Jurkat, Clone E6-1 (cell line): ENCODE measurements around the gene PNPLA7.
"Not testable (repeated sequence)": the region's sequence is repeated elsewhere in the genome, so short reads cannot be mapped to it uniquely, and the experiment has no call there.

Experiments used
- DNase-seq: peaks from one replicate; pipeline ENCODE4 v3.0.0-alpha.2; 2011; ENCODE audit warnings: low read depth, low spot score
- H3K4me3 ChIP-seq: 2 replicates; pipeline ENCODE4 v1.5.1; 2011; ENCODE audit warnings: mild to moderate bottlenecking, low read length, control low read depth, moderate library complexity

The PNPLA7 gene

DNA sequence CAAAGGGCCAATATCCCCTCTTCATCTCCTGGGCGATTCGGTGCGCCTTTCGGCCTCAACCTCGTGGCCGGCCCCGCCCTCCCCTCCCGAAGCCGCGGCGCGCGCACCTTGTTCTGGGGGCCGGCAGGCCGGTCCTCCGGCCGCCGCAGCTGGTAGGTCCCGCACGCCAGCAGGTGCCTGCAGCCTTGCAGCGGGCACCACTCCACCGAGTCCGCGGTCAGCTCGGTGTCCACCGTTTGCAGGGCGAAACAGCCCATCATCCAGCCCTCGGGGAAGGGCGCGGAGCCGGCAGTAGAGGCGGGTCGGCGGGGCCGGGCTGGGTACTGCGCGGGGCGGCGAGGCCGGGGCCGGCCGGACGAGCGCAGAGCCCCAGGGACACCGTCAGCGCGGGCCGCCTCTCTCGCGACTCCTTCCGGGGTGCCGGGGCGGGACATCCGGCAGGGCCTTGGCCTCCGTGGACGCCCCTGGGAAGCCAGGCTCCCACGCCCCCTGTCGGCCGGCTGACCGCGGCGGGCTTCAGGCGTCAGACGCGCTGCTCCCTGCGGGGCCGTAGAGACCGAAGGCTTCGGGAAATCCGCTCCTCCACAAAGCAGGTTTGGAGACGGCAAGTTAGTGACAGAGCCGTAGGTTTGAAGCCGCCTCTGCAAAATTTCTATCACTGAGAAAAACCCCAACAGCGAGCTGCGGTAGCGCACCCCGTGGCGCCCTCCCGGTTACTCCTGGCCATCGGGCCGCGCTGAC, 28.5 kb upstream of the PNPLA7 start, which contains the start of gene DPH7:
TSS of gene DPH7 (minus strand) at position 408 of the 741 bp plus-strand sequence. CDS start at position 260, 148 bp downstream.
- peak within 1 kb of the TSS; percentile 81 for H3K4me3 ChIP-seq
- peak; percentile 69 for DNase-seq

DNA sequence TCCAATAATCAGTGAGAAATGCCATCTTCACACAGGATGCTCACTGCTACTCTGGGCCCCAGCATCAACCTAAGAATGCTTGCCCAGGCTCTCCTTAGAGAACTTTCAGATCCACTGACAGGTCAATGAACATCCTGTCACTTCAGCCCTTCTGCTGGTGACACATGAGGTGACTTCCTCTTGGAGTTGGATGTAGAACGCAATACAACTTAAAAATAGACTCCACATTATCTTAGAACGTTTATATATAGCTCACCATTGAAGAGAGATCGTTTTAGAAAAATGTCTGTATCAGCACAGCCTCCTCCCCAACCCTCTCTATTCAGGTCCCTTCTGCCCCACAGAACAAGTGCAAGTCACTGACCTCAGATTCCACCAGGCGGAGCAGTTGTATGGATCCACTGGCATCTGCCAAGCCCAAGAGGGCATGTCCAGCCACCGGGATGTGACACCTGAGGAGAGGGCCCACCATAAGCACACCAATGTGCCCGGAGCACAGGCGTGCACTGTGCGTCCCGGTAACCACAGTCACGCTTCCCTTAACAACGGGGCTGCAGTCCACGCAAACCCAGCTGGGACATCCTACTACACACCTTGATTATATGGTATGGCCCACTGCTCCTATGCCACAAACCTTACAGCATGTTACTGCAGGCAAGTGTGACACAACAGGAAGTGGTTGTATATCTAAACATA, 25.7 kb upstream of the PNPLA7 start:
- no peak overlapping the region for H3K4me3 ChIP-seq
- DNase-seq, result peak; percentile 37

- no peak for DNase-seq
- no peak overlapping the region for H3K4me3 ChIP-seq
Observed at GRCh38 chr9:137575364-137575715, 25.1 kb upstream of the PNPLA7 start.

- H3K4me3 ChIP-seq, result no peak overlapping the region
- DNase-seq, result no peak
Observed at GRCh38 chr9:137574192-137574591, 24.0 kb upstream of the PNPLA7 start.

DNA sequence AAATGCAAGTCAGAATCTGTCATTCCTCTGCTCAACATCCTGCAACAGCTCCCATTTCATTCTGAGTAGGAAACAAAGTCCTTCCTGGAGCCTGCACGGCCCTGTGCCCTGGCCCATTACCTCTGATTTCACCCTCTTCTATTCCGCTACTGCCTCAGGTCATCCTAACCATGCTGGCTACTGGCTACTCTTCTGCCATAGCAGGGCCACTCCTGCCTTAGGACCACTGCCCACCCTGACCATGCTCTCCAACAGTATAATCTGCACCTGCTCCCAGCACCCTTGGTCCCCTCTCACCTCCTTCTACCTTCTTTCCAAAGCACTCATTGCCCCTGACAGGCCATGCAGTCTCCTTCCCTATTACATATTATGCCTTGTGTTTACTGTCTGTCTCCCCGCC, 20.4 kb upstream of the PNPLA7 start:
- DNase-seq, result no peak
- no peak overlapping the region for H3K4me3 ChIP-seq

DNA sequence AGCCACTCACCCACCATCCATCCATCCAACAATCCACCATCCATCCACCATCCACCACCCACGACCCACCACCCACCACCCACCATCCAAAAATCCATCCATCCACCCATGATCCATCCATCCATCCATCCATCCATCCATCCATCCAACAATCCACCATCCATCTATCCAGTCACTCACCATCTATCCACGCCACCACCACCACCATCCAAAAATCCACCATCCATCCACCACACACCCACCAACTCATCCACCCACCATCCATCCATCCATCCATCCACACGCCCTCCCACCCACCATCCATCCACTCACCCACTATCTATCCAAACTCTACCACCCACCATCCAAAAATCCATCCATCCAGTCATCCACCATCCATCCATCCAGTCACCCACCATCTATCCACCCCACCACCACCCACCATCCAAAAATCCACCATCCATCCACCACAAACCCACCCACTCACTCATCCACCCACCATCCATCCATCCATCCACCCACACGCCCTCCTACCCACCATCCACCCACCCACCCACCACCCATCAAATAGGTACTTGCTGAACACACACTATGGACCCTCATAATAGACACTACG, 19.5 kb upstream of the PNPLA7 start:
- no peak for DNase-seq
- no peak overlapping the region for H3K4me3 ChIP-seq

DNA sequence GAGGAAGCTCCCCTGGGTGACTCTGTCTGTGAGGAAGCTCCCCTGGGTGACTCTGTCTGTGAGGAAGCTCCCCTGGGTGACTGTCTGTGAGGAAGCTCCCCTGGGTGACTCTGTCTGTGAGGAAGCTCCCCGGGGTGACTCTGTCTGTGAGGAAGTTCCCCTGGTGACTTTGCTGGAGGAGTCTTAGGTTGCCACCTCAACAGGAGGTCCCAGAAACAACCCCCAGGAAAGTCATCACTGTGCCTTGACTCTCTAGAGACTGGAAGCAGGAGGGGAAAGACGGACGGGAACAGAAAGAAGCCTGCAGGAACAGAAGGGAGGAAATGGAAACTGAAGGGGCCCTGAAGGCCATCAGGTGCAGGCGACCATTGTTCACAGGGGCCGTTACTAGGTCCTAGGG, 18.2 kb upstream of the PNPLA7 start:
- DNase-seq, H3K4me3 ChIP-seq: not testable (repeated sequence)

DNA sequence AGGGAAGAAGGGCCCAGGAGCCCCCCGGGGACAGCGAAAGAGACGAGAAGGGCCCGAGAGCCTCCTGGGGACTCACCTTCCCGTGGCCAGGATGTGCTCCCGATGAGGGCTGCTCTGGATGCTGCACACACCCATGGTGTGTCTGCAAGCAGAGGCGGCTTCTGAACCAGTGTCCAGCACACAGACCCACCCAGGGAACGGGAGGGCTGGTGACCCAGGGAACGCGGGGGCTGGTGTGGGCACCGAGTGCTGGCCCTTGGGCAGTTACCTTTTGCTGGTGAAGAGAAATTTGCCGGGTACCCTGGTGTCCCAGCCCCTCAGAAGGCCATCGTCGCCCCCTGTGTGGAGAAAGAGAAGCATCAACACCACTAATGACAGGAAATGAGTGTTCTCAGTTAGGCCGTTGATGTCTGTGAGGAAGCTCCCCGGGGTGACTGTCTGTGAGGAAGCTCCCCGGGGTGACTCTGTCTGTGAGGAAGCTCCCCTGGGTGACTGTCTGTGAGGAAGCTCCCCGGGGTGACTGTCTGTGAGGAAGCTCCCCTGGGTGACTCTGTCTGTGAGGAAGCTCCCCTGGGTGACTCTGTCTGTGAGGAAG, 14.7 kb upstream of the PNPLA7 start:
- DNase-seq, result no peak
- H3K4me3 ChIP-seq, result no peak overlapping the region

GRCh38 chr9:137564134-137564533, 13.9 kb upstream of the PNPLA7 start:
- DNase-seq, result no peak
- H3K4me3 ChIP-seq, result no peak overlapping the region

GRCh38 chr9:137558127-137558526, 7.9 kb upstream of the PNPLA7 start:
- no peak for DNase-seq
- no peak overlapping the region for H3K4me3 ChIP-seq

- no peak overlapping the region for H3K4me3 ChIP-seq
- no peak for DNase-seq
Observed at GRCh38 chr9:137556069-137556838, 6.1 kb upstream of the PNPLA7 start.

DNA sequence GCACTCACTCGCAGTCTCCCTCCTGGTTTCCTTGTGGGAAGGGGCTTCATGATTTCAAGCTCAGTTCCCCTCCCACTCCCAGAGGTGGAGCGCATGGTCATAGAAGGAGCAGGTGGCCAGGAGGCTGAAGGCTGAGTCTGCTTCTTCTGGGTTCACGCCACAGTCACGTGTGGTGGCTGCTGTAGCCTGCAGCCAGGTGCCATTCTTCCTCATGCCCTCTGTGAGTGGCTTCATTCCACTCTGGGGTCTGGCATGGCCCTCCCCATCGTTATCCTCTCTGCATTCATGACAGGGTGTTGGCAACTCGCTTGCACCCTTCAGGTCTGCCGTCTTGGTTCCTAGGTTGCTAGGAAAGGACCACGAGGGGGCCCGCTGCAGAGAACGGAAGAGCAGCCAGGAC, 5.0 kb upstream of the PNPLA7 start:
- H3K4me3 ChIP-seq, result no peak overlapping the region

GRCh38 chr9:137554349-137554748, 4.1 kb upstream of the PNPLA7 start:
- no peak for DNase-seq

More for the DNA sequence above, 5.0 kb upstream of the PNPLA7 start:
- DNase-seq, result no peak

GRCh38 chr9:137553654-137554053, 3.5 kb upstream of the PNPLA7 start:
- not testable (repeated sequence) for H3K4me3 ChIP-seq, DNase-seq

More at GRCh38 chr9:137554349-137554748, 4.1 kb upstream of the PNPLA7 start:
- H3K4me3 ChIP-seq, result no peak overlapping the region

DNA sequence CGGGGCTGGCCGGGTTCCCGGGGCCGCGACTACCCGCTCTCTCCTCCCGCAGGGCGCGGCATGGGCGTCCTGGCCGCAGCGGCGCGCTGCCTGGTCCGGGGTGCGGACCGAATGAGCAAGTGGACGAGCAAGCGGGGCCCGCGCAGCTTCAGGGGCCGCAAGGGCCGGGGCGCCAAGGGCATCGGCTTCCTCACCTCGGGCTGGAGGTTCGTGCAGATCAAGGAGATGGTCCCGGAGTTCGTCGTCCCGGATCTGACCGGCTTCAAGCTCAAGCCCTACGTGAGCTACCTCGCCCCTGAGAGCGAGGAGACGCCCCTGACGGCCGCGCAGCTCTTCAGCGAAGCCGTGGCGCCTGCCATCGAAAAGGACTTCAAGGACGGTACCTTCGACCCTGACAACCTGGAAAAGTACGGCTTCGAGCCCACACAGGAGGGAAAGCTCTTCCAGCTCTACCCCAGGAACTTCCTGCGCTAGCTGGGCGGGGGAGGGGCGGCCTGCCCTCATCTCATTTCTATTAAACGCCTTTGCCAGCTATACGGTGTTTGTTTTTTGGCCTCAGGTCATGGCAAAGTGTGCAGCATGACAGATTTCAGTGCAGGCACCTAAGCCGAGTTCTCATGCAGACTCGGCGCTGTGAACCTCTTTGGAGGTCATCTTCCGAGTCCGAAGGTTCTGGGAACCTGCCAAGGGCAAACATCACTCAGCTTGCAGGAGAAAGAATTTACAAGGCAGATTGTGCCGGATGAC, 2.0 kb upstream of the PNPLA7 start:
- peak overlapping the region; percentile 71 for H3K4me3 ChIP-seq
- no peak for DNase-seq

DNA sequence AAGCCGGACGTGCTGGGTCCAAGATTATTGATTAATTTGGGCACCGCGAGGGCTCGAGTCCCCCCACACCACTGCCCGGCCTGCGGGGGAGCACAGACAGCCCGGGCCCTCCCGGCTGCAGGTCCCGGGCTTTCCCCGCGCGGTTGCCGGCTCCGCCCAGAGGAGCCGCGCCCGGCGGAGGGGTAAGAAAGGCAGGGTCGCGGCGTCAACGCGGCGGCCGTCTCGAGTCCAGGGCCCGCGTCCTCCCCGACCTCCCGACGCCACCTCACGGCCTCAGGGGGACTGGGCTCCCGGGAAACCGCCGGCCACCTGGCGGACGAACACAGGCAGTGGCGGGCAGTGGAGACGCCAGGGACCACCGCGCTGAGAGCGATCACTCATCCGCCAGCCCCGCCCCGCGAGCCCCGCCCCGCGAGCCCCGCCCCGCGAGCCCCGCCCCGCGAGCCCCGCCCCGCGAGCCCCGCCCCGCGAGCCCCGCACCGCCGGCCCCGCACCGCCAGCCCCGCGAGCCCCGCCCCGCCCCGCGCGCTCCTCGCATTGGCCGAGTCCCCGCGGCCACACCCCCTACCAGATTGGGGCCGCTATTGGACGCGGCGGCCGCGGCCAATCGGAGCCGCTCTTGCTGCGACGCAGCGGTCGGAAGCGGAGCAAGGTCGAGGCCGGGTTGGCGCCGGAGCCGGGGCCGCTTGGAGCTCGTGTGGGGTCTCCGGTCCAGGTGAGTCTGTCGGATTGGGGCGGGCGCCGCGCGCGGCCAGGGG, 1.2 kb upstream of the PNPLA7 start, which contains the start of gene MRPL41:
TSS of gene MRPL41 (plus strand) at position 616 of the 758 bp plus-strand sequence. CDS start 203 bp downstream, outside the sequence.
- peak within 1 kb of the TSS; percentile 71 for H3K4me3 ChIP-seq
- DNase-seq, result peak; percentile 73

DNA sequence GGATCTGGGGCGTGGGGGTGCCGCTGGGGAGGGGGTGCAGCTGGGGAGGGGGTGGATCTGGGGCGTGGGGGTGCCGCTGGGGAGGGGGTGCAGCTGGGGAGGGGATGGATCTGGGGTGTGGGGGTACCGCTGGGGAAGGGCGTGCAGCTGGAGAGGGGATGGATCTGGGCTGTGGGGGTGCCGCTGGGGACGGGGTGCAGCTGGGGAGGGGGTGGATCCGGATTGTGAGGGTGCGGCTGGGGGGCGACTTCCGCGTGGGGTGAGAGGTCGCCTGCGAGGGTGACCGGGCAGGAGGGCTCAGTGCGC, 709 bp upstream of the PNPLA7 start:
- H3K4me3 ChIP-seq, result peak overlapping the region; percentile 59
- DNase-seq, result not testable (repeated sequence)
